Measurements from ENCODE around the gene CACNB4.

DNA sequence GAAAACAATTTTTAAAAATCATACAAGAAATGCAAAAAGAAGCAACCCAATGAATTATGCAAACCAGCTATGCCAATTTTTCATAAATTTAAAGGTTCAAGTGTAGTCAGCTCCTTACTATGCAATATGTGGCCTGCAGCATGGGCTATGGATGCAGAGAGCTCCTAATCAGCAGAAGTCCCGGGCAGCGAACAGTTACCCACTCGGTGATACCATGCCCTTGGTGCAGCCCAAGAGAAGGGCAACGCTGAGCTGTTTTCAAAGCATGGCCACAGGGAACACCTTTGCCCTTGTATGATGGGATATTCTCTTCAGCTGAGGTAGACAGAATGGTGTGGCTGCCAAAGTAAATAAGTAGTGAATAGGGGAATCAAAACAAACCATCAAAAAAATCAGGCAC is 253.4 kb downstream of the CACNB4 start:
- no peak for TF ChIP-seq ZNF274 (IDR thresholded peaks at IDR 0.05; ENCODE audit: low read depth, low read length)
- no peak for TF ChIP-seq YY1 (IDR thresholded peaks at IDR 0.05; ENCODE audit: insufficient read depth, insufficient read length)
- TF ChIP-seq SUZ12 (IDR thresholded peaks at IDR 0.05; ENCODE audit: extremely low read depth, insufficient read depth, insufficient read length): no peak
